AML-193 (cell line): ENCODE measurements around the gene GNPTAB.

ENCODE experiments used
- DNase-seq, 2 experiments: peaks; one replicate each; lab custom pipeline; 2025; lab: John Stamatoyannopoulos, UW

Gene GNPTAB

DNA sequence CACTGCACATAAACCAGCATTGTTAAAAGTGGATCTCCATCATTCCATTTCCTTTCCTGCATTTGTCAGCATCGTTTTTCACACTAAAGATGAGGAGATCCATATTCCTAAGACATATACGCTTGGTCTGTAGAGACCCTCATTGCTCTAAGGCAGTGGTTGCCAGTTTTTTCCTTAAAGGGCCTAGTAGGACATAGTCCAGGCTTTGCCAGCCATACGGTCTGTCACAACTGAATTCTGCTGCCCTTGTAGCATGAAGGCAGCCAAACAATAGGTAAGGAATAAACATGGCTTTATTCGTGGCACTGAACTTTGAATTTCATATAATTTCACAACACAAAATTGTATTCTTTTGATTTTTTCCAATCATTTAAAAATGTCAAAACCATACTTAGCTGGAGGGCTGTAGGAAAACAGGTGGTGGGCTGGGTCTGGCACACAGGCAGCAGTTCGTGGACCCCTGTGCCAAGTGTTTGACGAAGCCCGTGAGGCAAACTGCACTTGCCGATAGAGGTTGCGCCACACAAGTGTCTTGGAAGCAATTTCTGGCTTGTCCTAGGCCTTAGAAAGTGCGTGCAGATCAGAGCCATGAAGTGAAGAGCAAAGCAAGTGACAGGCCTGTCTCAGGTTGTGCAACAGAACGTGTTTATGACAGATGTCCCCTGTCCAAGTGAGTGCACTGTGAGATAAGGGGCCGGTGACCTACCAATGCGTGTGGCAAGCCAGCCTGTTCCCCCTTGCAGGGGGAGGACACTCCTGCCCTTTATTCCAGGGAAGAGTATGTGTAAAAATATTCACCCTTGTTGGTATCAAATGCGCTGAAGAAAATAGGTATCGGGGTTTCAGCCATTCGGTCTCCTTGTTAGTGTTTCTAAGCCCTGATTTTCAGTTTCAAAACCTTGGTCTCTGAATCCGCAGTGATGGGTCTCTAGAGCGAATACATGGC lies 134.2 kb downstream of the GNPTAB start:
- peak; percentile 78 to 88 for DNase-seq

DNA sequence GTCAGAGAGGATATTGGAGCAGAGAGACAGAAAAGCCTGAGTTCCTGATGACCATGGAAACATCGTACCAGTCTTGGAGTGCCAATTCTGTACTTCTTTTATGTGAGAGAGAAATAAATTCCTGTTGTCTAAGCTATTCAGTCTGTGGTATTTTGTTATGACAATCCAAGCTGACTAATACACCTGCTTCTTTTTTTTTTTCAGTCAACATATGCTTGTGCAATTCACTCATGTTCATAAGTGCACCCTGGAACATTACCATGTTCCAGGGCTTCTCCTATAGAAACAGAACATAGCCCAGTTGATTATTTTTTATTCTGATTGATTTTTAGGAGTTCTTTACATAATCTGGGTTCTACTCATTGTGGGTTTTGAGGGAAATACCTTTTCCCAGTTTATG lies 135.1 kb downstream of the GNPTAB start:
- no peak for DNase-seq
